IPS-NIHi7 (cell line): Measurements from ENCODE around the gene MIPOL1.
"Not testable (repeated sequence)": the region's sequence is repeated elsewhere in the genome, so short reads cannot be mapped to it uniquely, and the experiment has no call there.

Experiments
- DNase-seq: peaks from one replicate; pipeline ENCODE4 v3.0.0; 2012; ENCODE audit warnings: mixed read lengths; ENCODE audit errors: extremely low spot score

The MIPOL1 gene

GRCh38 chr14:37187294-37187693 is 10.4 kb upstream of the MIPOL1 start:
- DNase-seq = no peak

GRCh38 chr14:37187840-37188577 is 9.7 kb upstream of the MIPOL1 start:
- DNase-seq = not testable (repeated sequence)

- not testable (repeated sequence) for DNase-seq
Measured at GRCh38 chr14:37189733-37190132, 8.0 kb upstream of the MIPOL1 start.

- no peak for DNase-seq
Measured at GRCh38 chr14:37194698-37195097, 3.0 kb upstream of the MIPOL1 start.

- no peak for DNase-seq
Measured at GRCh38 chr14:37195327-37195726, 2.4 kb upstream of the MIPOL1 start.

- no peak for DNase-seq
Measured at GRCh38 chr14:37196604-37197420, 925 bp upstream of the MIPOL1 start.

- DNase-seq = no peak
Measured at GRCh38 chr14:37198273-37198598, 499 bp downstream of the MIPOL1 start.

- DNase-seq = no peak
Measured at GRCh38 chr14:37198907-37199306, 1.2 kb downstream of the MIPOL1 start.

GRCh38 chr14:37201724-37202123 is 4.0 kb downstream of the MIPOL1 start:
- no peak for DNase-seq

- DNase-seq = no peak
Measured at GRCh38 chr14:37202265-37202664, 4.5 kb downstream of the MIPOL1 start.

- DNase-seq = no peak
Measured at GRCh38 chr14:37202812-37203211, 5.1 kb downstream of the MIPOL1 start.

GRCh38 chr14:37203423-37203822 is 5.7 kb downstream of the MIPOL1 start:
- no peak for DNase-seq

GRCh38 chr14:37205623-37206605 is 8.2 kb downstream of the MIPOL1 start:
- not testable (repeated sequence) for DNase-seq

- DNase-seq = not testable (repeated sequence)
Measured at GRCh38 chr14:37209617-37210016, 11.9 kb downstream of the MIPOL1 start.

- DNase-seq = no peak
Measured at GRCh38 chr14:37210448-37210847, 12.7 kb downstream of the MIPOL1 start.

- no peak for DNase-seq
Measured at GRCh38 chr14:37213016-37213415, 15.3 kb downstream of the MIPOL1 start.

- no peak for DNase-seq
Measured at GRCh38 chr14:37215345-37215744, 17.6 kb downstream of the MIPOL1 start.

- DNase-seq = no peak
Measured at GRCh38 chr14:37221073-37221472, 23.3 kb downstream of the MIPOL1 start.

- DNase-seq = no peak
Measured at GRCh38 chr14:37223947-37224474, 26.3 kb downstream of the MIPOL1 start.

- not testable (repeated sequence) for DNase-seq
Measured at GRCh38 chr14:37225668-37226067, 27.9 kb downstream of the MIPOL1 start.

- DNase-seq = peak; percentile 30
Measured at GRCh38 chr14:37230551-37231194, 32.9 kb downstream of the MIPOL1 start.
